Breast epithelium (tissue), 4 donors: ENCODE data around the gene MROH9. TPM values are rescaled to one million over a fixed set of nuclear protein-coding genes. Genes with fewer than 3 reads are reported as not detected.

Source experiments
- DNase-seq, 2 donors: peaks; one replicate each; pipeline ENCODE4 v3.0.0-alpha.2; 2019; ENCODE audit warnings: low spot score in 2 of 2
- H3K27ac ChIP-seq, 2 donors: fragments of 200-600 bp; sonication (generic) in 1 of 2; one replicate each; pipeline ENCODE4 v1.5.1; 2016 to 2019; ENCODE audit warnings: mild to moderate bottlenecking in 1 of 2
- H3K27me3 ChIP-seq, 2 donors: fragments of 200-600 bp; sonication (generic) in 1 of 2; one replicate each; pipeline versions ENCODE4 v1.5.1 to v1.6.0; 2017 to 2019; ENCODE audit warnings: control low read depth in 1 of 2, mild to moderate bottlenecking in 1 of 2
- H3K36me3 ChIP-seq: fragments of 200-600 bp; one replicate; pipeline ENCODE4 v1.5.1; 2019
- H3K4me1 ChIP-seq, 2 donors: fragments of 200-600 bp; sonication (generic); one replicate each; pipeline ENCODE4 v1.5.1; 2016 to 2019; ENCODE audit warnings: control low read depth in 1 of 2
- H3K4me3 ChIP-seq, 3 donors: fragments of 200-600 bp; sonication (generic); 1 replicate in 2 of 3; 2 replicates in 1 of 3; pipeline ENCODE4 v1.5.1; 2016 to 2019; ENCODE audit warnings: mild to moderate bottlenecking in 3 of 3, moderate library complexity in 2 of 3
- H3K9me3 ChIP-seq, 2 donors: fragments of 200-600 bp; sonication (generic) in 1 of 2; one replicate each; pipeline ENCODE4 v1.5.1; 2016 to 2019; ENCODE audit warnings: control low read depth in 1 of 2
- POLR2A ChIP-seq: fragments of 450-650 bp; IDR thresholded peaks from one replicate; pipeline ENCODE4 v1.6.1; 2016; ENCODE audit warnings: antibody characterized with exemption, mild to moderate bottlenecking, moderate library complexity
- POLR2AphosphoS5 ChIP-seq, 3 donors: sonication (generic); formaldehyde crosslinking; IDR thresholded peaks; one replicate each; pipeline ENCODE4 v1.6.1; 2017; ENCODE audit warnings: antibody characterized with exemption in 3 of 3
- intact Hi-C: fragments of 100-400 bp; cut with DNase I; formaldehyde crosslinking; loops from one replicate; pipeline ENCODE4 v1.15.1; 2023; ENCODE audit warnings: low total_unique reads
- total RNA-seq, 3 donors: library from RNA; depleted of rRNA; stranded (reverse); fragments of >200 nt; gene quantifications; one replicate each; pipeline ENCODE4 v1.1.0, GENCODE V29; 2016
- TF ChIP-seq, protein P1 (sequence below), 3 donors: fragments of 450-650 bp; IDR thresholded peaks; one replicate each; pipeline ENCODE4 v1.5.1; 2016 to 2017; ENCODE audit warnings: antibody characterized with exemption in 3 of 3, mild to moderate bottlenecking in 3 of 3, moderate library complexity in 3 of 3

MROH9 gene
- total RNA-seq, 3 donors from 2014 or later, result not detected

DNA sequence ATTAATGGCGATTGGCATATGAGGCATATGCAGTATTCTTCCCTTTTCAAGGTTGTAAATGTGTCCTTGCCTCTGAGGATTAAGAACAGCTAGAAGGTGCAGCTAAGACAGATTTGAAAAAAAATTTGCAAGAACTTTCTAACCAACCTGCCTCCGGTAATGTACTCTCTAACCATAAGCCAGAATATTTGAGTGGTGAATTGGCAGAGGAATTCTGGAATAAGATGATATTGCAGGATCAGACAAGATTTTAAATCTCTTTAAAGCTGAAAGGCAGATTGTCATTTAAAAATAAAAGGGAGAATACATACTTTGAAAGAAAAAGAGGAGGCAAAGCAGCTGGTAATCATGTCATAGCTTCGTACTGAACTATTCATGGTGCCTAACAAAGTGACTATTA, 29.2 kb downstream of the MROH9 start:
- Histone ChIP-seq H3K27me3 (no peaks in the 10 kb centered on the region), H3K9me3 (no peaks in the 10 kb centered on the region), H3K4me1 (no peaks in the 10 kb centered on the region), H3K36me3 (no peaks in the 10 kb centered on the region), H3K27ac (no peak overlapping the region), H3K4me3 (no peak overlapping the region)
- DNase-seq, result no peak
- intact Hi-C loops, result no loop called here
- TF ChIP-seq, protein P1, sequence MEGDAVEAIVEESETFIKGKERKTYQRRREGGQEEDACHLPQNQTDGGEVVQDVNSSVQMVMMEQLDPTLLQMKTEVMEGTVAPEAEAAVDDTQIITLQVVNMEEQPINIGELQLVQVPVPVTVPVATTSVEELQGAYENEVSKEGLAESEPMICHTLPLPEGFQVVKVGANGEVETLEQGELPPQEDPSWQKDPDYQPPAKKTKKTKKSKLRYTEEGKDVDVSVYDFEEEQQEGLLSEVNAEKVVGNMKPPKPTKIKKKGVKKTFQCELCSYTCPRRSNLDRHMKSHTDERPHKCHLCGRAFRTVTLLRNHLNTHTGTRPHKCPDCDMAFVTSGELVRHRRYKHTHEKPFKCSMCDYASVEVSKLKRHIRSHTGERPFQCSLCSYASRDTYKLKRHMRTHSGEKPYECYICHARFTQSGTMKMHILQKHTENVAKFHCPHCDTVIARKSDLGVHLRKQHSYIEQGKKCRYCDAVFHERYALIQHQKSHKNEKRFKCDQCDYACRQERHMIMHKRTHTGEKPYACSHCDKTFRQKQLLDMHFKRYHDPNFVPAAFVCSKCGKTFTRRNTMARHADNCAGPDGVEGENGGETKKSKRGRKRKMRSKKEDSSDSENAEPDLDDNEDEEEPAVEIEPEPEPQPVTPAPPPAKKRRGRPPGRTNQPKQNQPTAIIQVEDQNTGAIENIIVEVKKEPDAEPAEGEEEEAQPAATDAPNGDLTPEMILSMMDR (IDR thresholded peaks at IDR 0.05), result no peak
- TF ChIP-seq POLR2A, result no peak
- no peak for TF ChIP-seq POLR2AphosphoS5 (IDR thresholded peaks at IDR 0.05)

- no peaks in the 10 kb centered on the region for H3K4me1 ChIP-seq
- intact Hi-C loops, result no loop called here
- TF ChIP-seq, protein P1 (IDR thresholded peaks at IDR 0.05), result peak; percentile 33 to 77 (median 68)
- TF ChIP-seq POLR2A, result no peak
Measured at GRCh38 chr1:170967042-170967910, 31.9 kb downstream of the MROH9 start.

GRCh38 chr1:170970256-170970655, 34.9 kb downstream of the MROH9 start:
- TF ChIP-seq, protein P1 (IDR thresholded peaks at IDR 0.05), result no peak
- no peak for TF ChIP-seq POLR2AphosphoS5 (IDR thresholded peaks at IDR 0.05)
- no peaks in the 10 kb centered on the region for H3K27me3 ChIP-seq
- no peaks in the 10 kb centered on the region for H3K36me3 ChIP-seq
- no peak overlapping the region for H3K27ac ChIP-seq
- DNase-seq, result no peak
- H3K4me1 ChIP-seq, result no peaks in the 10 kb centered on the region
- no peaks in the 10 kb centered on the region for H3K9me3 ChIP-seq
- H3K4me3 ChIP-seq, result no peak overlapping the region
- intact Hi-C loops, result no loop called here

More at GRCh38 chr1:170967042-170967910, 31.9 kb downstream of the MROH9 start:
- H3K4me3 ChIP-seq, result no peak overlapping the region
- no peaks in the 10 kb centered on the region for H3K27me3 ChIP-seq
- H3K9me3 ChIP-seq, result no peaks in the 10 kb centered on the region
- H3K27ac ChIP-seq, result no peak overlapping the region
- no peaks in the 10 kb centered on the region for H3K36me3 ChIP-seq
- DNase-seq, result no peak

DNA sequence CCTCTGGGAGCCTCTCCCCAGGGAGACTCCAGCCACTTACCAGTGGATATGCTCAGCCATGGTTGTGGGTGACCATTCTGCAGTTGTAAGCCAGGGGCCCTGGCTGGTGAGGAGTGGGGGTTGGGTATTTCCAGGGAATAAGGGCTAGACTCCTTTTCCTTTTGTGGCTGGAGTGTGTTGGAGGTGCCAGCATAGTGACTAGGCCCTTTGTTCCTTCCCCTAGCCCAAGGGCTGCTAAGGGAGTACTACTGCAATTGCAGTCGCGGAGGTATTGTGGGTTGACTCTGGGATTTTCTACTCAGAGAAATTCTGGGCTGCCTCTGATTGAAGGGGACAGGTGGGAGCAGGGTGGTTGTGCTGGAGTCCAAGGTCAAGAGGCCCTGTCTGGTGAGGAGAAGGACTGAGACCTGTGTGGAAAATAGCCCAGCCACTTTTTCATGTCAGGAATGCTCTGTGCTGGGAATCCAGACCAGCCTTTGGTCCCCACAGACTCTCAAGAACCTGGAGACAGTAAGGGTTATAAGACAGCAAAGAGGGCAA, 43.1 kb downstream of the MROH9 start:
- Histone ChIP-seq H3K9me3 (peaks cover 0 to 6% of the 10 kb centered on the region in 2 donors), H3K4me1 (no peaks in the 10 kb centered on the region), H3K27ac (no peak overlapping the region), H3K36me3 (no peaks in the 10 kb centered on the region), H3K27me3 (no peaks in the 10 kb centered on the region), H3K4me3 (no peak overlapping the region)
- intact Hi-C loops, result no loop called here
- TF ChIP-seq POLR2AphosphoS5 (IDR thresholded peaks at IDR 0.05) (no peak), POLR2A (no peak)
- TF ChIP-seq, protein P1 (IDR thresholded peaks at IDR 0.05), result no peak
- no peak for DNase-seq

- Histone ChIP-seq H3K9me3 (no peaks in the 10 kb centered on the region), H3K27me3 (no peaks in the 10 kb centered on the region), H3K36me3 (no peaks in the 10 kb centered on the region), H3K27ac (no peak overlapping the region), H3K4me1 (no peaks in the 10 kb centered on the region), H3K4me3 (no peak overlapping the region)
- intact Hi-C loops, result no loop called here
- DNase-seq, result no peak
- TF ChIP-seq POLR2AphosphoS5 (IDR thresholded peaks at IDR 0.05) (no peak), POLR2A (no peak)
- TF ChIP-seq, protein P1 (IDR thresholded peaks at IDR 0.05), result no peak
Measured at GRCh38 chr1:170985406-170985805, 50.1 kb downstream of the MROH9 start.
